Stimulated activated CD8-positive, alpha-beta memory T cell treated with anti-CD3 and anti-CD28 coated beads, Interleukin-4, amount 100 ng/mL, for 24 hours (primary cell): Measurements from ENCODE around the gene FAM209B.
"Not testable (repeated sequence)": the region's sequence is repeated elsewhere in the genome, so short reads cannot be mapped to it uniquely, and the experiment has no call there.

Experiments used
- DNase-seq: peaks from one replicate; pipeline ENCODE4 v3.0.0-alpha.2; 2020; ENCODE audit warnings: low read depth

The FAM209B gene

DNA sequence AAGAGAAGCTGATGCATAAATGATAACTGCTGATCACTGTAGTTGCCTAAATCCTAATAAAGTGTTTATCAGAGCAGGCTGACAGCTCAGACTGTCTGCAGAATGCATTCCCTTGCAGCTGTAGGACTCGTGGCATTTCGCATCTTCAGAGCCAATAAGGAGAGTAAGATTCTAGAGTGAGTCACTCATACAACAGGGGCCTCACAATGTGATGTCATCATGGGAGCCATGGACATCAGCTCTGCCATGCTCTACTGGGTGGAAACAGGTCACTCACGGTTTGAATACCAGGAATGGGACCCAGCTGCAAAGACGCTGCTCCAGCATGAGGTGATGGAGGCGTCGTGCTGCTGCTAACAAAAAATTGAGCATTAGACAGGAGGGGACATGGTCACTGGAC, 7.4 kb downstream of the FAM209B start:
- no peak for DNase-seq

GRCh38 chr20:56542489-56543030, 9.5 kb downstream of the FAM209B start:
- no peak for DNase-seq

DNA sequence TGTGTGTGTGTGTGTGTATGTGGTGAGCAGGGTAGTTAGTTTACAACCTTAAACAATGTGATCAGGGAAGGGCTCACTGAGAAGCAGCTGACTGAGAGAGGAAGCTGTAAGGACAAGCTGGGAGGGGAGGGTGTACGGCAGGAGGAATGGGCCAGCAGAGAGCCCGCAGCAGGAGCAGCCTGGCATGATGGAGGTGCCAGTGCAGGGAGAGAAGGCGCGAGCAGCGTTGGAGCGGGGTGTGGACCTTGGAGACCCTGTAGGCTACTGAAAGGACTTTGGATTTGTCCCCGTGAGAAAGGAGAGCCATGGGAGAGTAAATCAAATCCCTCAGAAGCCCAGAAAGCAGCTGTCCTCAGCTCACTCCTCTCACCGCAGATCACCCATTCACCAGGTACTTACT, 18.5 kb downstream of the FAM209B start:
- DNase-seq, result no peak

GRCh38 chr20:56552911-56553629, 20.0 kb downstream of the FAM209B start:
- no peak for DNase-seq

- DNase-seq, result no peak
These were observed 21.8 kb downstream of the FAM209B start for GRCh38 chr20:56554869-56555268.

DNA sequence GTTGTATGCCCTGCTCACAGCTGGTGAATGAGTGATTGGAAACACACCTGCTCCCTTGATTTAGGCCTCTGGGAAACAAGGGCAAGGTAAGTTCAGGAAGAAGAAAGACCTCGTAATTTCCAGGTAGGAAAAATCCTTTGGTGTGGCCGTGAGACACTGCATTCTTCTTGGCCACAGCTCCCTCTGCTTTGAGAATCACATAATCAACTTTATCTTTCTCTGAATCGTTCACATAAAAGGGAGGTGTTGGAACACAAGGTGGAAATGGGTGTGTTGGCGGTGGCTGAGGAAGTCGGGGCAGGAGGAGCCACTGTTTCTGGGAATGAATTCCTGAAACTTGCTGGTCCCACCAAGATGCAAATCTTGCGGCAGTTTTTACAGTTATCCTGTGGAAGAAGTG, 25.9 kb downstream of the FAM209B start:
- DNase-seq, result no peak

DNA sequence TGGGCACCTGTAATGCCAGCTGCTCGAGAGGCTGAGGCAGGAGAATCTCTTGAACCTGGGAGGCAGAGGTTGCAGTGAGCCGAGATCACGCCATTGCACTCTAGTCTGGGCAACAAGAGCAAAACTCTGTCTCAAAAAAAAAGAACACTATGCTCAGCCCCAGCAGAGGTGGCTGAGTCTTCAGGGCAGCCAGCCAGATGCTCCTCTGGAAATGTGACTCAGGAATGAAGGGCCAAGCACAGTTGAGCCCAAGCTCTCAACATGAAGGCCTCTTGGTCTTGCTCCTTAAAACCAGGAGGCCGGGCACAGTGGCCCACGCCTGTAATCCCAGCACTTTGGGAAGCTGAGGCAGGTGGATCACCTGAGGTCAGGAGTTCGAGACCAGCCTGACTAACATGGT, 31.5 kb downstream of the FAM209B start:
- not testable (repeated sequence) for DNase-seq

DNA sequence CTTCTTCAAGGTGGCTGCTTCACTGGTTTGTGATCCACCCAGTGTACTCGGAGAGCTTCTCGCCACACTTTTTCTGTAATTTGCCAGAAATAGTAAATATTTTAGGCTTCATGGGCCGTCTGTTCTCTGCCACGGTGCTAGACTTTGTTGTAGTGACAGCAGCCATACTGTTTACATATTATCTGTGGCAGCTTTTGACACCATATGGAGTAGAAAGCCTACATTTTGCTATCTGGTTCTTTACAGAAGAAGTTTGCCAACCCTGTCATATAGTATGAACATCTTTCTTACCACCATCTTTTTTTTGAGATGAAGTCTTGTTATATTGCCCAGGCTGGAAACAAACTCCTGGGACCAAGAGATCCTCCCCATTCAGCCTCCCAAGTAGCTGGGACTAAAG, 32.5 kb downstream of the FAM209B start:
- no peak for DNase-seq

DNA sequence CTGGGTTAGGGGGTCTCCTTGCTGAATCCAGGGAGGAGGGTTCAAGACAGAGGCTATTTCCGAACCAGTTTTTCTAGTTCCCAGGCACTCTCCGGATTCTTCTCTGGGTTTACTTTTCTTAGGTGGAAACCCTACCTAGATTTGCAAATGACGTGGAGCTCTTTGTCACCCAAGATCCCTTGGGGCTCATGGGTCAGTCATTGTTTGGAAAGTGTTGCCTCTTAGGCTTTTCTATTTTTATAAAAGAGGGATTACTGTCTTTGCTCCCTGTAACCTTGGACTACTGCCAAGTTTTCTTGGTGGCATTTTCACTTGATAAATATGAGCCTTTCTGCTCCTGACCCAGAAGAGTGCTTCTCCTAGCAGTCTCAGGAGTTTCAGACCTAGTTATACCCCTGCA, 33.6 kb downstream of the FAM209B start:
- DNase-seq, result no peak

GRCh38 chr20:56570832-56571231, 37.8 kb downstream of the FAM209B start:
- DNase-seq, result no peak

DNA sequence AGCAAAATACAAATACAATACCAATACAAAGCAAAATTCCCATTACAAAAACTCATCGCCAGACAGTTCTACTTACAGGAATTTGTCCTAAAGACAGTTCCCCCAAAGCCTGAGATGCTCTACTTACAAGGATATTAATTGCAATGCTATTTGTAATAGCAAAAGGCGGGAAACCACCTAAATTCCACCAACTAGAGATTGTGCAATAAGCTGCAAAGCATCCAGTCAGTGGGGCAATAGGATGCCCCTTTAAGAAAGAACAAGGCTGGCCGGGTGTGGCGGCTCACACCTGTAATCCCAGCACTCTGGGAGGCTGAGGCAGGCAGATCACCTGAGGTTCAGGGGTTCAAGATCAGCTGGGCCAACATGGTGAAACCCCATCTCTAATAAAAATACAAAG, 39.1 kb downstream of the FAM209B start:
- DNase-seq, result no peak

GRCh38 chr20:56573986-56574385, 40.9 kb downstream of the FAM209B start:
- DNase-seq, result no peak

DNA sequence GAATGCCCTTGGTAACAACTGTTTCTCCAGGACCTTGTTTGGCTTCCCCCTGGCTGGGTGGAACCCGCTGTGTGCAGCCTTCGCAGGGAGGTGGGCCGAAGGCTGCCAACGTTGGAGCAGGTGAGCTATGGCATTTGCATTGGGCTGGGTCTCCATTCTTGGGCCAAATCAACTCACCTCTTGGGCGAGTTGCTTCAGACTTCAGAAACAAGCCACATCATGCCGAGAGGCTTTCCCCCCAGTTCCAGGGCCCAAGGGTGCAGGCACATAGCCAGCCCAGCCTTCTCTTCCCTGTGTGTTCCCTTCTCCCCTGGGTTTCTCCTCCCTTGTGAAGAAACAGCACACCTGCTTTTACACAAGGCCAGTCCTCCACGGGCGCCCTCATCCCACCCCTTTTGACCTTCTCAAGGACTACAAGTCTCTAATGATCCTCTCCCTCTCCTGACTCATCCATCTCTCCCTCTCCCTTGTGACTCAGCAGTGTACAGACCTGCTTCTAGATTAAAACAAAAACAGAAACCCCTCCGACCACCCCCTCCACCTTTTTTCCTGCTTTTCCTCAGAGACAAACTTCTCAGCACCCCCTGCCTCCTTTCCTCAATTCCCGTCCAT, 41.6 kb downstream of the FAM209B start:
- no peak for DNase-seq

- no peak for DNase-seq
These were observed 42.1 kb downstream of the FAM209B start for GRCh38 chr20:56575157-56575556.

- no peak for DNase-seq
These were observed 42.9 kb downstream of the FAM209B start for GRCh38 chr20:56575961-56576360.

- no peak for DNase-seq
These were observed 46.3 kb downstream of the FAM209B start for GRCh38 chr20:56579301-56579710.

GRCh38 chr20:56580226-56580625, 47.2 kb downstream of the FAM209B start:
- no peak for DNase-seq

- no peak for DNase-seq
These were observed 48.7 kb downstream of the FAM209B start for GRCh38 chr20:56581701-56582100.

DNA sequence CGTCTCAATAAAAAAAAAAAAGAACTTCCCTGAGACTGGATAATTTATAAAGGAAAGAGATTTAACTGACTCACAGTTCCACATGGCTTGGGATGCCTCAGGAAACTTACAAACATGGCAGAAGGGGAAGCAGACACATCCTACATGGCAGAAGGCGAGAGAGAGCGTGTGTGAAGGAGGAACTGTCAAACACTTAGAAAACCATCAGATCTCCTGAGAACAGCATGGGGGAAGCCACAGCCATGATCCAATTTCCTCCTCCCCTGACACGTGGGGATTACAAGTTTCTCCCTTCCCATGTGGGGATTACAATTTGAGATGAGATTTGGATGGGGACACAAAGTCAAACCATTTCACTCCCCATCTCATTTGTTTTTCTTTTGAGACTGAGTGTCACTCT, 49.5 kb downstream of the FAM209B start:
- no peak for DNase-seq

DNA sequence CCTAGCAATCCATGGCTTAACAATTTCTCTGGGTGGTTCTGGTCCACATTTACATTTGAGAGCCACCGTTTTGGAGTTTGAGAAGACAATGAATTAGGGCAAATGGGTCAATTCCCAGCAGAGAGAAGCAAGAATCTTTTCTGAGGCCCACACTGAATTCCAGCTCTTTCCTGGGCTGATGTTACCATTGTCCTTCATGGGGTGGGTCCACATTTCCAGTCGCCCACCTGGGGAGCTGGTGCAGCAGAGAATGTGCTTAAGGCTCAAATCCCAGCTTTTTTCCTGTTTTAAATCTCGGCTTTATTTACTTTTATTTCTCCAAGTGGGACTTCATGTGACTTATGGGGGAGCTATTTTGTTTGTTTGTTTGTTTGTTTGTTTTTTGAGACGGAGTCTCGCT, 51.9 kb downstream of the FAM209B start:
- DNase-seq, result no peak
